H1 (cell line): ENCODE measurements around the gene C3orf22. TPM values are rescaled to one million over a fixed set of nuclear protein-coding genes. Genes with fewer than 3 reads are reported as not detected.
A peak's percentile ranks its signal among the peaks of the same experiment; 100 is the strongest.

Source experiments
- CTCF ChIA-PET: fragments of 300-600 bp; sonication (Branson Sonifier 250); formaldehyde crosslinking; loops from one replicate; lab custom pipeline; 2021; ENCODE audit not compliant: partially characterized antibody; lab: Charles Lee
- POLR2A ChIA-PET: fragments of 300-600 bp; sonication (Branson Sonifier 250); formaldehyde crosslinking; loops from one replicate; lab custom pipeline; 2021; ENCODE audit warnings: inconsistent platforms; ENCODE audit not compliant: partially characterized antibody; lab: Charles Lee
- DNase-seq, 2 experiments: peaks; one replicate each; pipeline versions ENCODE4 v3.0.0 to v3.0.0-alpha.2; 2010 to 2022; ENCODE audit warnings: low spot score in 2 of 2, low read depth in 1 of 2, mixed read lengths in 1 of 2
- FAIRE-seq: peaks from 2 replicates; lab custom pipeline; 2011; peaks lifted over from hg19 to GRCh38; lab: Jason Lieb, UNC
- H2AFZ ChIP-seq: 2 replicates; pipeline ENCODE4 v1.8.1; 2012; ENCODE audit warnings: low read length, inconsistent platforms
- H2AK5ac ChIP-seq: 2 replicates; pipeline ENCODE4 v1.6.1; 2013; ENCODE audit warnings: low read depth, low read length
- H2BK120ac ChIP-seq: replicated peaks from 2 replicates; pipeline ENCODE3; 2013; ENCODE audit warnings: low read depth, low read length, inconsistent platforms
- H2BK12ac ChIP-seq: 2 replicates; pipeline ENCODE4 v1.6.1; 2013; ENCODE audit warnings: low read depth, low read length
- H2BK15ac ChIP-seq: 2 replicates; pipeline ENCODE4 v1.6.1; 2013; ENCODE audit warnings: low read length
- H2BK20ac ChIP-seq: 2 replicates; pipeline ENCODE4 v1.6.1; 2013; ENCODE audit warnings: low read length
- H2BK5ac ChIP-seq: 2 replicates; pipeline ENCODE4 v1.6.1; 2013; ENCODE audit warnings: low read depth, low read length
- H3K14ac ChIP-seq: 2 replicates; pipeline ENCODE4 v1.6.1; 2013; ENCODE audit warnings: inconsistent platforms; ENCODE audit not compliant: insufficient read length
- H3K18ac ChIP-seq: 2 replicates; pipeline ENCODE4 v1.6.1; 2013; ENCODE audit warnings: low read length; ENCODE audit errors: extremely low read depth
- H3K23ac ChIP-seq: 2 replicates; pipeline ENCODE4 v1.6.1; 2013; ENCODE audit warnings: inconsistent platforms; ENCODE audit not compliant: insufficient read length
- H3K23me2 ChIP-seq: 2 replicates; pipeline ENCODE4 v1.6.1; 2013; ENCODE audit warnings: low read depth, low read length
- H3K27ac ChIP-seq: 2 replicates; pipeline ENCODE4 v1.6.1; 2011; ENCODE audit warnings: low read depth, low read length, inconsistent platforms
- H3K27me3 ChIP-seq, 4 experiments: replicated peaks in 1 of 4; 1 replicate in 1 of 4; 2 replicates in 3 of 4; pipeline versions ENCODE4 v1.6.1 to v1.8.1; 2011 to 2013; ENCODE audit warnings: low read length in 3 of 4, mild to moderate bottlenecking in 3 of 4, inconsistent platforms in 2 of 4, mixed read lengths in 2 of 4, moderate library complexity in 1 of 4; ENCODE audit not compliant: control insufficient read depth in 3 of 4, insufficient read depth in 3 of 4; ENCODE audit errors: extremely low read depth in 1 of 4
- H3K36me3 ChIP-seq, 4 experiments: 2 replicates each; pipeline versions ENCODE4 v1.6.1 to v1.8.1; 2011 to 2013; ENCODE audit warnings: mild to moderate bottlenecking in 4 of 4, low read length in 3 of 4, moderate library complexity in 2 of 4, control low read depth in 1 of 4, inconsistent platforms in 1 of 4; ENCODE audit not compliant: insufficient read depth in 4 of 4, control insufficient read depth in 2 of 4
- H3K4ac ChIP-seq: replicated peaks from 2 replicates; pipeline ENCODE3; 2013; ENCODE audit warnings: low read length, low read depth, mixed read lengths, inconsistent platforms; ENCODE audit not compliant: insufficient read length
- H3K4me1 ChIP-seq, 4 experiments: replicated peaks in 1 of 4; 1 replicate in 1 of 4; 2 replicates in 3 of 4; pipeline versions ENCODE4 v1.6.1 to v1.8.1; 2011 to 2013; ENCODE audit warnings: low read length in 3 of 4, inconsistent platforms in 2 of 4, mixed read lengths in 1 of 4; ENCODE audit not compliant: insufficient read depth in 4 of 4, control insufficient read depth in 3 of 4
- H3K4me2 ChIP-seq, 2 experiments: 2 replicates each; pipeline versions ENCODE4 v1.6.1 to v1.8.1; 2011 to 2013; ENCODE audit warnings: low read depth in 2 of 2, low read length in 2 of 2, control low read depth in 1 of 2, inconsistent platforms in 1 of 2, mild to moderate bottlenecking in 1 of 2; ENCODE audit not compliant: insufficient read depth in 1 of 2
- H3K4me3 ChIP-seq, 4 experiments: fragments of 200-600, 300-600 bp in 1 of 4; sonication (generic), shearing (Covaris generic), sonication (Bioruptor Twin) in 1 of 4; 2 replicates each; pipeline versions ENCODE4 v1.5.1 to v1.8.1; 2011 to 2016; ENCODE audit warnings: low read length in 4 of 4, low read depth in 3 of 4, control low read depth in 2 of 4, inconsistent platforms in 2 of 4, mild to moderate bottlenecking in 2 of 4, mixed read lengths in 1 of 4, moderate library complexity in 1 of 4; ENCODE audit not compliant: insufficient read depth in 2 of 4; ENCODE audit errors: extremely low read depth in 1 of 4
- H3K56ac ChIP-seq: replicated peaks from 2 replicates; pipeline ENCODE3; 2013; ENCODE audit warnings: low read depth, mild to moderate bottlenecking, mixed read lengths, low read length, inconsistent platforms; ENCODE audit not compliant: insufficient read length
- H3K79me1 ChIP-seq: 2 replicates; pipeline ENCODE4 v1.6.1; 2013; ENCODE audit warnings: low read depth, low read length, control low read depth
- H3K79me2 ChIP-seq, 2 experiments: 2 replicates each; pipeline versions ENCODE4 v1.6.1 to v1.8.1; 2012 to 2013; ENCODE audit warnings: low read length in 2 of 2, mild to moderate bottlenecking in 2 of 2, inconsistent platforms in 1 of 2; ENCODE audit not compliant: insufficient read depth in 2 of 2, control insufficient read depth in 1 of 2
- H3K9ac ChIP-seq, 4 experiments: replicated peaks in 1 of 4; 1 replicate in 1 of 4; 2 replicates in 3 of 4; pipeline versions ENCODE4 v1.6.1 to v1.8.1; 2011 to 2013; ENCODE audit warnings: low read depth in 3 of 4, low read length in 3 of 4, control low read depth in 2 of 4, mild to moderate bottlenecking in 2 of 4, moderate library complexity in 2 of 4, inconsistent platforms in 1 of 4; ENCODE audit errors: extremely low read depth in 1 of 4
- H3K9me3 ChIP-seq, 2 experiments: 2 replicates each; pipeline versions ENCODE4 v1.6.1 to v1.8.1; 2012 to 2013; ENCODE audit warnings: mild to moderate bottlenecking in 2 of 2, moderate library complexity in 2 of 2, control low read depth in 1 of 2, inconsistent platforms in 1 of 2, low read depth in 1 of 2, low read length in 1 of 2, mixed read lengths in 1 of 2; ENCODE audit not compliant: insufficient read depth in 2 of 2
- H4K20me1 ChIP-seq, 2 experiments: replicated peaks in 1 of 2; 2 replicates each; pipeline versions ENCODE3 to v1.8.1; 2011 to 2013; ENCODE audit warnings: inconsistent platforms in 2 of 2, low read length in 2 of 2, mild to moderate bottlenecking in 1 of 2; ENCODE audit not compliant: insufficient read depth in 2 of 2, control insufficient read depth in 1 of 2
- H4K5ac ChIP-seq: 2 replicates; pipeline ENCODE4 v1.6.1; 2013; ENCODE audit warnings: low read length, low read depth, mixed read lengths, inconsistent platforms; ENCODE audit not compliant: insufficient read length
- H4K8ac ChIP-seq: 2 replicates; pipeline ENCODE4 v1.8.0; 2013; ENCODE audit warnings: mild to moderate bottlenecking, moderate library complexity, low read length, inconsistent platforms; ENCODE audit not compliant: insufficient read depth; ENCODE audit errors: extremely low read depth
- H4K91ac ChIP-seq: replicated peaks from 2 replicates; pipeline ENCODE3; 2013; ENCODE audit warnings: low read length, mixed read lengths, inconsistent platforms; ENCODE audit not compliant: insufficient read length
- CHD1 ChIP-seq: IDR thresholded peaks from 2 replicates; pipeline ENCODE4 v1.6.1; 2012; ENCODE audit warnings: low read depth, low read length, improper control_type of control experiment
- TEAD4 ChIP-seq: IDR thresholded peaks from 2 replicates; pipeline ENCODE4 v1.6.1; 2012; ENCODE audit warnings: low read depth, low read length, inconsistent platforms, mixed read lengths
- WGBS, 2 experiments: shearing (Covaris generic) in 1 of 2; methylation state at CpG; one replicate each; pipeline versions ENCODE4 v1.1.6 to v1.1.7; 2013 to 2015; ENCODE audit warnings: low lambda C conversion rate in 2 of 2, mixed read lengths in 2 of 2, inconsistent platforms in 1 of 2, low coverage in 1 of 2, missing lambda C conversion rate in 1 of 2; ENCODE audit not compliant: insufficient replicate concordance in 2 of 2, insufficient coverage in 1 of 2, insufficient read length in 1 of 2; ENCODE audit errors: extremely low coverage in 1 of 2, missing lambda C conversion rate in 1 of 2; 5-methylcytosine and 5-hydroxymethylcytosine counted together
- polyA plus RNA-seq, 7 experiments: library from polyadenylated mRNA; depleted of rRNA in 3 of 7; stranded (reverse) in 5 of 7; unstranded in 2 of 7; fragments of >200 nt in 5 of 7; fragments of 200-250 nt in 2 of 7; gene quantifications; 1 replicate in 5 of 7; 2 replicates in 1 of 7; 4 replicates in 1 of 7; pipeline versions ENCODE4 v1.2.1 to v1.2.3, GENCODE V29; 2011 to 2013; ENCODE audit warnings: missing spikeins in 2 of 7, mixed read lengths in 2 of 7
- total RNA-seq: library from RNA; stranded (reverse); fragmentation: NEBNext Ultra II Directional; extraction: Animal tissue kit (Norgen Biotek cat#: 25700); gene quantifications from 2 replicates; pipeline ENCODE4 v1.2.1, GENCODE V29; 2021

Gene C3orf22
- total and polyA plus RNA-seq, 2 of the 8 experiments (the other 6 are each of a cell fraction or from before 2014, with no cell fraction given) = not detected

GRCh38 chr3:126538316-126538715 lies 20.4 kb downstream of the C3orf22 start:
- Histone ChIP-seq H2BK5ac (no peak overlapping the region), H3K23me2 (peaks cover 7% of the 10 kb centered on the region; the same call in 1 of the 2 replicates), H3K23ac (no peak overlapping the region), H3K4me3 (no peak overlapping the region), H4K91ac (no peak overlapping the region), H3K27me3 (peaks cover 0 to 5% (median 2%) of the 10 kb centered on the region in 4 experiments; a peak in 1 of 7 replicates), H2BK15ac (no peak overlapping the region), H3K79me1 (no peaks in the 10 kb centered on the region), H2BK120ac (no peak overlapping the region), H4K5ac (no peak overlapping the region), H3K18ac (no peak overlapping the region), H4K8ac (no peak overlapping the region), H2AK5ac (no peak overlapping the region), H2AFZ (no peak overlapping the region), H3K4me2 (no peak overlapping the region), H4K20me1 (peaks cover 0 to 5% of the 10 kb centered on the region in 2 experiments), H3K79me2 (no peaks in the 10 kb centered on the region), H3K9ac (no peak overlapping the region), H3K9me3 (no peaks in the 10 kb centered on the region), H3K4ac (no peak overlapping the region), H3K14ac (no peak overlapping the region), H3K27ac (no peak overlapping the region), H2BK12ac (no peak overlapping the region), H3K56ac (no peak overlapping the region), H3K4me1 (no peaks in the 10 kb centered on the region), H3K36me3 (no peaks in the 10 kb centered on the region; a peak in 1 of 8 replicates), H2BK20ac (no peak overlapping the region)
- WGBS, 2 experiments = 92% methylated on average over 9 of the region's 9 CpGs; no CpG with 5 or more reads in 1 of the 2 experiments
- FAIRE-seq (no peak), DNase-seq (peak in 1 of 2 experiments; percentile 40)
- ChIA-PET POLR2A (interaction anchor here (0.6 kb wide), 1 partner anchor 64 kb away, joined by 3 read pairs; no protein-coding TSS in a partner anchor), CTCF (interaction anchor here (0.7 to 1.9 kb wide), 9 partner anchors 8 to 1014 kb away, joined by 3 to 11 read pairs (median 3); partner anchors contain the start of gene CHST13)
- TF ChIP-seq CHD1 (no peak), TEAD4 (no peak)
